AG10803 (cell line): Measurements from ENCODE around the gene JAKMIP1.

Source experiments
- DNase-seq: peaks from one replicate; pipeline ENCODE4 v3.0.0; 2010; ENCODE audit warnings: low read depth
- H3K4me3 ChIP-seq: 2 replicates; pipeline ENCODE4 v1.5.1; 2011; ENCODE audit warnings: mild to moderate bottlenecking, low read length, control low read depth
- TF ChIP-seq, protein P1 (sequence below): conservative IDR thresholded peaks from 2 replicates; pipeline ENCODE4 v1.5.1; 2011; ENCODE audit warnings: mild to moderate bottlenecking, low read length, control low read depth, inconsistent platforms

Gene JAKMIP1

GRCh38 chr4:6179362-6179761, 21.0 kb downstream of the JAKMIP1 start:
- DNase-seq: no peak
- TF ChIP-seq, protein P1, sequence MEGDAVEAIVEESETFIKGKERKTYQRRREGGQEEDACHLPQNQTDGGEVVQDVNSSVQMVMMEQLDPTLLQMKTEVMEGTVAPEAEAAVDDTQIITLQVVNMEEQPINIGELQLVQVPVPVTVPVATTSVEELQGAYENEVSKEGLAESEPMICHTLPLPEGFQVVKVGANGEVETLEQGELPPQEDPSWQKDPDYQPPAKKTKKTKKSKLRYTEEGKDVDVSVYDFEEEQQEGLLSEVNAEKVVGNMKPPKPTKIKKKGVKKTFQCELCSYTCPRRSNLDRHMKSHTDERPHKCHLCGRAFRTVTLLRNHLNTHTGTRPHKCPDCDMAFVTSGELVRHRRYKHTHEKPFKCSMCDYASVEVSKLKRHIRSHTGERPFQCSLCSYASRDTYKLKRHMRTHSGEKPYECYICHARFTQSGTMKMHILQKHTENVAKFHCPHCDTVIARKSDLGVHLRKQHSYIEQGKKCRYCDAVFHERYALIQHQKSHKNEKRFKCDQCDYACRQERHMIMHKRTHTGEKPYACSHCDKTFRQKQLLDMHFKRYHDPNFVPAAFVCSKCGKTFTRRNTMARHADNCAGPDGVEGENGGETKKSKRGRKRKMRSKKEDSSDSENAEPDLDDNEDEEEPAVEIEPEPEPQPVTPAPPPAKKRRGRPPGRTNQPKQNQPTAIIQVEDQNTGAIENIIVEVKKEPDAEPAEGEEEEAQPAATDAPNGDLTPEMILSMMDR: no peak
- H3K4me3 ChIP-seq: no peak overlapping the region

DNA sequence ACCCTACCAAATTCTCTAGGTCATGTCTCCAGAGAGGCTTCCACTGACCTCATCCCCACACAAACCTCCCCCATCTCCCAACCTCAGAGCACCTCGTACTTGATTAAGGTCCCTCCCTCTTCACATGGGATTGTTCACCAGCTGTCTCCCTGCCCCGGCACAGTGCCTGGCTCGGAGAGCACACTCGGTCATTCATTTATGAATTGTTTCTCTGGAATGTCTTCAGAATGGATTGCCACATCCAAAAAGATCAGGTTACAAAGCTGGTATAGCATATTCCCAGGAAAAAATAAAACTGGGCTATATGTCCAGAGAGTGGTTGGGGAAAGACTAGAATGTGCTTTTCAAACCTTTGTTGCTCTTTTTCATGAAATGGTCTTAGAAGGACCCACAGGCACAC, 21.6 kb downstream of the JAKMIP1 start:
- no peak for DNase-seq
- no peak overlapping the region for H3K4me3 ChIP-seq
- TF ChIP-seq, protein P1: no peak

GRCh38 chr4:6177587-6178197, 22.7 kb downstream of the JAKMIP1 start:
- H3K4me3 ChIP-seq: no peak overlapping the region
- no peak for DNase-seq
- TF ChIP-seq, protein P1: no peak

GRCh38 chr4:6175426-6175825, 24.9 kb downstream of the JAKMIP1 start:
- TF ChIP-seq, protein P1: no peak
- H3K4me3 ChIP-seq: no peak overlapping the region
- DNase-seq: no peak

DNA sequence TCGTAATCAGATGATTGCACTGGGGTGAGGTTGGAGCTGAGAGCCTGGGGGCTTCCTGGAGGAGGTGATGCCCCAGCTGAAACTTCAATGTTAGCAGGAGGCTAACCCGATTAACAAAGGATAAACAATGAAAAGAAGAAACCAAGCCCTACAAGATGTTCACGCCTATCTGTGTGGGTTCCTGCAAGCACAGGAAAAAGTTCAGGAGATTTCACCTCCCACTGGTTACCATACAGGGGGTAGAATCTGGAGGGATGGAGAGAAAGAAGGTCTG, 27.5 kb downstream of the JAKMIP1 start:
- no peak for DNase-seq
- no peak overlapping the region for H3K4me3 ChIP-seq
- TF ChIP-seq, protein P1: no peak

DNA sequence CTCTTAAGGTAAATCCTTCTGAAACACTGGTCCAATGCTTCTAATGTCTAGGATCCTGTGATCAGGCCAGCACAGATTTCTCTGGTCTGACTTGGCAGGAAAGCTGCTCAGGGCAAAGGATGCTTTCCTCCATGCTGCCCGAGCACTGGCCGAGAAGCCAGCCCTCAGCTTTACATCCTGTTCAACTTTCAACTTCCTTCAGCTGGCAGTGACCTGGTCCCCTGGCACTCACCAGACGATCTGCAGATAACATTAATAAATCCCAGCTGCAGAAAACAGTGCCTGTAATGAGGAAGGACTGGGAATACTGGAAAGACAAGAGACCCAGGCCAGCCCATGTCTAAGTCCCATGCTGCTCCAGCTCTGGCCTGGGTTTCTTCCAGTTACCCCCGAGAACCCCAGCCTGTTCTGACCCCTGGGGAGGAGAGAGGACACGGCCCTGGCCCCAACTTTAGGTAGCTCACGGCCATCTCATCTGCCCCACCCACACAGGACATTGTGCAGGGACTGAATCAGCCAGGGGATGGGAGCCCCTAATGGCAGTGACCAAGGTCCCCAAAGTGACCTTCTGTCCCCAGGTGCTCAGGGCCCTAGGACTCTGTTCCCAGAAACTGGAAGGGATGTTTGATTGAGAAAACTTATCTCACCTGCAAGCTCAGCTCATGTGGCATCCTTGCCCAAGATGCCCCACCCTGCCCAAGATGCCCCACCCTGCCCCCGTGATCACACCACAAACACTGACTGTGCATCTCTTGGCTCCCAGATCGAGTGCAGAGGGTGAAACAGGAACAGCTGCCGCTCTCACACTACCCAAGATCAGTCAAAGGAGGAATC, 28.0 kb downstream of the JAKMIP1 start:
- H3K4me3 ChIP-seq: no peak overlapping the region
- TF ChIP-seq, protein P1: no peak
- DNase-seq: no peak

GRCh38 chr4:6169239-6169638, 31.1 kb downstream of the JAKMIP1 start:
- no peak for DNase-seq
- TF ChIP-seq, protein P1: no peak
- no peak overlapping the region for H3K4me3 ChIP-seq
